ENCODE data around the gene WASHC4. TPM values are rescaled to one million over a fixed set of nuclear protein-coding genes. Genes with fewer than 3 reads are reported as not detected.
"Not testable (repeated sequence)": the region's sequence is repeated elsewhere in the genome, so short reads cannot be mapped to it uniquely, and the experiment has no call there.

The WASHC4 gene
- total RNA-seq, 1 experiment from 2014 or later: 46.9 TPM

- POLR2A ChIA-PET (ENCODE audit: unreplicated experiment): interaction anchor here (0.6 kb wide), 1 partner anchor 157 kb away, joined by 3 read pairs; no protein-coding TSS in a partner anchor
- Histone ChIP-seq H2AFZ (ENCODE audit: low read length) (peak overlapping the region; percentile 60), H3K79me2 (ENCODE audit: low read length) (no peaks in the 10 kb centered on the region), H3K36me3 (ENCODE audit: low read depth, low read length) (no peaks in the 10 kb centered on the region), H3K9ac (ENCODE audit: low read length) (no peak overlapping the region), H3K9me2 (replicated peaks; ENCODE audit: low read length) (no peaks in the 10 kb centered on the region), H3K4me3 (ENCODE audit: low read length) (peak overlapping the region; percentile 20; the same call in 1 of the 2 replicates), H3K4me2 (ENCODE audit: low read length) (peak overlapping the region; percentile 59), H4K20me1 (ENCODE audit: low read length) (no peaks in the 10 kb centered on the region), H3K4me1 (ENCODE audit: insufficient read depth, low read length) (no peaks in the 10 kb centered on the region), H3K27me3 (ENCODE audit: low read length) (no peaks in the 10 kb centered on the region), H3K9me3 (ENCODE audit: low read length) (peaks cover 6% of the 10 kb centered on the region; the same call in 1 of the 2 replicates), H3K27ac (ENCODE audit: low read length) (no peak overlapping the region), H3F3A (ENCODE audit: low read length, unreplicated experiment) (no peaks in the 10 kb centered on the region)
- no peak for TF ChIP-seq EZH2phosphoT487 (IDR thresholded peaks at IDR 0.05; ENCODE audit: borderline replicate concordance, low read length)
- TF ChIP-seq CTCF (conservative IDR thresholded peaks at IDR 0.05; ENCODE audit: low read depth, low read length): no peak
- CTCF ChIA-PET: no interaction called here
- intact Hi-C loops (cut with micrococcal nuclease): no loop called here
- ATAC-seq (peak; percentile 60), DNase-seq (peak; percentile 46)
- no TSS peak for BruUV-seq (replicated peaks)
Measured at GRCh38 chr12:105092336-105092735, 15.2 kb upstream of the WASHC4 start.

- H3F3A ChIP-seq (ENCODE audit: low read length, unreplicated experiment); ATAC-seq; H3K79me2 ChIP-seq (ENCODE audit: low read length); CTCF ChIA-PET; H3K27ac ChIP-seq (ENCODE audit: low read length); POLR2A ChIA-PET (ENCODE audit: unreplicated experiment); H4K20me1 ChIP-seq (ENCODE audit: low read length); H3K36me3 ChIP-seq (ENCODE audit: low read depth, low read length); H3K4me1 ChIP-seq (ENCODE audit: insufficient read depth, low read length); DNase-seq; H3K4me2 ChIP-seq (ENCODE audit: low read length); H3K9me2 ChIP-seq (replicated peaks; ENCODE audit: low read length); H3K4me3 ChIP-seq (ENCODE audit: low read length); intact Hi-C loops (cut with micrococcal nuclease); H3K9ac ChIP-seq (ENCODE audit: low read length); H3K9me3 ChIP-seq (ENCODE audit: low read length); H3K27me3 ChIP-seq (ENCODE audit: low read length); BruUV-seq (replicated peaks); H2AFZ ChIP-seq (ENCODE audit: low read length): not testable (repeated sequence)
Measured at GRCh38 chr12:105095338-105095737, 12.2 kb upstream of the WASHC4 start.

DNA sequence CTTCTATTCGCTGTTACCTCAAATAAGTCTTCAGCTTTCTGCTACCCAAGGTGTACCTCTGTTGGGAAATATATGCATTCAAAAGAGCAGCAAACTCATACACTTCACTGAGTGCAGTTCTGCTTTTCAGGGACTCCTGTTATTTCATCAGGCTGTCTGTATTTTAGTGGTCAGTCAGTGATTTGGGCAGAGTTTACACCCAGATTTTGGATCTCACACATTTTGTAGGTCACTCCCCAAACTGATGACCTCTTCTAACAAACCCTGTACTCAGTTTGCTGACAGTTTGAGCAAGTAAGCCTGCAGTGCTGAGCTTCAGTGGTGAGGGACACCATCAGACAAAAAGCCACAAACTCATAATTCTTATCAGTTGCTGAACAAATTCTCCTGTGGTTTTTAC lies 8.2 kb upstream of the WASHC4 start:
- no TSS peak for BruUV-seq (replicated peaks)
- Histone ChIP-seq H3K27ac (ENCODE audit: low read length) (no peak overlapping the region), H3K9me2 (replicated peaks; ENCODE audit: low read length) (no peaks in the 10 kb centered on the region), H3K79me2 (ENCODE audit: low read length) (no peaks in the 10 kb centered on the region), H3K9ac (ENCODE audit: low read length) (no peak overlapping the region), H3K36me3 (ENCODE audit: low read depth, low read length) (no peaks in the 10 kb centered on the region), H2AFZ (ENCODE audit: low read length) (no peak overlapping the region), H3K4me2 (ENCODE audit: low read length) (no peak overlapping the region), H3K4me3 (ENCODE audit: low read length) (no peak overlapping the region), H4K20me1 (ENCODE audit: low read length) (no peaks in the 10 kb centered on the region), H3K27me3 (ENCODE audit: low read length) (no peaks in the 10 kb centered on the region), H3F3A (ENCODE audit: low read length, unreplicated experiment) (no peaks in the 10 kb centered on the region), H3K4me1 (ENCODE audit: insufficient read depth, low read length) (peaks cover 10% of the 10 kb centered on the region), H3K9me3 (ENCODE audit: low read length) (no peaks in the 10 kb centered on the region)
- ChIA-PET CTCF (no interaction called here), POLR2A (ENCODE audit: unreplicated experiment) (no interaction called here)
- intact Hi-C loops (cut with micrococcal nuclease): no loop called here
- TF ChIP-seq CTCF (conservative IDR thresholded peaks at IDR 0.05; ENCODE audit: low read depth, low read length): no peak
- no peak for TF ChIP-seq EZH2 (IDR thresholded peaks at IDR 0.05; ENCODE audit: low read length, unreplicated experiment)
- TF ChIP-seq EZH2phosphoT487 (IDR thresholded peaks at IDR 0.05; ENCODE audit: borderline replicate concordance, low read length): no peak
- no peak for DNase-seq
- no peak for ATAC-seq
